Hepatic stellate cell (primary cell): ENCODE measurements around the gene THYN1.

Experiments used
- DNase-seq: peaks from one replicate; pipeline ENCODE4 v3.0.0; 2011; ENCODE audit warnings: low spot score

Gene THYN1

GRCh38 chr11:134223121-134223520 lies 30.0 kb downstream of the THYN1 start:
- no peak for DNase-seq

DNA sequence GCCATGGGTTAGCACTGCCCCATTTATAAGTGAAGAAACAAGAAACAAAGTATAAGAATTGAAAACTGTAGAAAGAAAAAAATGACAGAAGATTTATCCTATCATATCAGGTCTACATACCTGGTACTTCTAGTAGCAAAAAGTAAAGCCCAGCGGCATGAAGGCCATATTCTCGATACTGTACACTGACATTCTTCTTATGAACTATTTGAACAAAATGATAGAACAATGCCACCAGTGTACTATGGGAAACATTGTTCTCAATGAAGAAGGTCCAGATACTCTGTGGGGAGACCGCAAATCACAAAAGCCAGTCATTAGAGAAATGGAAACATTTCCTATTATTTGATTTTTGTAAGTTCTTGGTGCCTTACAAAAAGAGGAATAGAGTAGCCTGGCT lies 36.3 kb downstream of the THYN1 start:
- no peak for DNase-seq

- no peak for DNase-seq
Measured at GRCh38 chr11:134215836-134216235, 37.3 kb downstream of the THYN1 start.

GRCh38 chr11:134207538-134208239 lies 45.5 kb downstream of the THYN1 start:
- no peak for DNase-seq

DNA sequence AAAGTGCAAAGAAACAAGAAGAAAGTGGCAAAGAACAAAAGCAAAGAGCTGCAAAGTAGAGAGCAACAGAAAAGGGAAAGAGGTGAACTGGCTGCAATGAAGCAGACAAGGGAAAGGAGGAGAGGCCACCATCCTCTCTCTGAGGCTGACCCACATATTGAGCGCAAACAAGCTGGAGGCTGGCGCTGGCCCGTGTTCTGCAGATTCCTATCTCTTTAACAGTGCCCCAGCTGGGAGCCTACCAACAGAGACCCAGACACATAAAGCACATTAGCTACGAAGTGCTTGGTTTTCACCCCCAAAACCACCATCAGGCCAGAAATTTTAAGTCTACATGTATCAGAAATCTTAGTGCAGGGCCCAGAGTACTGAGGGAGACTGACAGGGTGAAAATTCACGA lies 47.0 kb downstream of the THYN1 start:
- DNase-seq, result no peak

- DNase-seq, result no peak
Measured at GRCh38 chr11:134205729-134206128, 47.4 kb downstream of the THYN1 start.

- DNase-seq, result no peak
Measured at GRCh38 chr11:134202661-134203060, 50.5 kb downstream of the THYN1 start.

DNA sequence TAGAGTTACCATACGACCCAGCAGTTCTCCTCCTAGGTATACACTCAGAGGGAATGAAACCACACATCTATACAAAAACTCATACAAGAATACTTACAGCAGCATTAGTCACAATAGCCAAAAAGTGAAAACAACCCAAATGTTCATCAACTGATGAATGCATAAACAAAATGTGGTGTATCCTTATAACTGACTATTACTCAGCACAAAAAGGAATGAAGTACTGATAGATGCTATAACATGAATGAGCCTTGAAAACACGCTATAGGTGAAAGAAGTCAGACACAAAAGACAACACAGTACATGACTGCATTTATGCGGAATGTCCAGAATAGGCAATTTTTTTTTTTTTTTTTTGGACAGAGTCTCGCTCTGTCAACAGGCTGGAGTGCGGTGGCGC lies 52.5 kb downstream of the THYN1 start:
- DNase-seq, result no peak

GRCh38 chr11:134199531-134199930 lies 53.6 kb downstream of the THYN1 start:
- no peak for DNase-seq
